Gastrocnemius medialis (tissue), 4 donors: ENCODE results near the gene DUSP2.

Experiments used
- CTCF ChIP-seq, 5 experiments: fragments of 450-650 bp in 3 of 5; fragments of 200-600 bp in 2 of 5; sonication (generic) in 2 of 5; IDR thresholded peaks in 4 of 5; conservative IDR thresholded peaks in 1 of 5; 1 replicate in 4 of 5; 2 replicates in 1 of 5; pipeline ENCODE4 v1.5.1; 2016 to 2019; ENCODE audit warnings: antibody characterized with exemption in 5 of 5, mild to moderate bottlenecking in 3 of 5, moderate library complexity in 3 of 5
- POLR2A ChIP-seq, 2 donors: fragments of 450-650 bp; IDR thresholded peaks; one replicate each; pipeline ENCODE4 v1.6.1; 2017; ENCODE audit warnings: antibody characterized with exemption in 2 of 2, mild to moderate bottlenecking in 2 of 2, moderate library complexity in 2 of 2

DNA sequence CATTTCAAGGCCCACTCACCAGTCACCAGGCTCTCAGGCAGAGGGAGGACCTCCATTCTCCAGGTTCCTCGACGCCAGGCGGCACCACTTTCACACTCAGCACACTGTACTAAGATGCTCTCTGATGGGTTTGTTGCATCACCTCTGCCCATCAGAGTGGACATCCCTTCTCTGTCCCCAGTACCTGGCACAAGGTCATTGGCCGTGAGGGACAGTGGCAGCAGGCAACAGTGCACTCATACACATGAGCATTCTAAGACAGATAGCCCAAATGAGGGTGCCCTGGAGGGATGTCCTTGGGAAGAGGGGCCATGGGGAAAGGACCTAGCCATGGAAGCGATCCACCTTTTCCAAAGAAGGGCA, 25.9 kb downstream of the DUSP2 start:
- TF ChIP-seq CTCF (IDR thresholded peaks at IDR 0.05 in 4 of 5, conservative IDR thresholded peaks at IDR 0.05 in 1 of 5) (no peak), POLR2A (IDR thresholded peaks at IDR 0.05) (no peak)
